Measurements from ENCODE around the gene CORO2A.

DNA sequence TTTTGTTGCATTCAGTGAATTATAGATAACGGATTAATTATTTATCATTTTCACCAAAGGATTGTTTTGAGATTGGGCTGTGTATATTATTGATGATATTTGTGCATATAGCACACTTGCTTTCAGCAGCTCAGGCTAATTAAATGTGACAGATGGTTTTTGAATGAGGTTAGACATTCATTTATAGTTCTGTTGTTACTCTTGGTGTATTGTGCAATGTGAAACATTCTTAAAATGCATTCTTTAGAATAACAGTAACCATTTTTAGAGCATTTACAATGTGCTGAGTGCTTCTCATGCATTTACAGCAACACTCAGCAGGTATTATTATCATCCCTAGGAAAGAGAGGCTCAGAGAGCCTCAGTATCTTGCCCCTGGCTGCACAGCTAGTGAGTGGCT, 112.1 kb downstream of the CORO2A start:
- no peak for TF ChIP-seq POLR2AphosphoS5 (IDR thresholded peaks at IDR 0.05; ENCODE audit: low read length)
- TF ChIP-seq SUZ12 (IDR thresholded peaks at IDR 0.05; ENCODE audit: unreplicated experiment), result no peak
- TF ChIP-seq CREM (IDR thresholded peaks at IDR 0.05; ENCODE audit: low read depth), result no peak
